GM23338 (cell line): Measurements from ENCODE around the gene MYO9A.

ENCODE experiments used
- CREB1 ChIP-seq: fragments of 250-450 bp; sonication (Bioruptor Pico); IDR thresholded peaks from 2 replicates; pipeline ENCODE4 v1.5.0; 2020; ENCODE audit warnings: low read depth, mild to moderate bottlenecking, moderate library complexity
- EZH2 ChIP-seq: fragments of 200-600 bp; sonication (generic); IDR thresholded peaks from one replicate; pipeline ENCODE4 v1.8.0; 2017; ENCODE audit warnings: antibody characterized with exemption, mild to moderate bottlenecking, low read depth; ENCODE audit not compliant: unreplicated experiment
- EZH2phosphoT487 ChIP-seq: fragments of 200-600 bp; sonication (generic); IDR thresholded peaks from one replicate; pipeline ENCODE4 v1.8.1; 2018; ENCODE audit warnings: antibody characterized with exemption; ENCODE audit not compliant: unreplicated experiment
- NANOG ChIP-seq: IDR thresholded peaks from 2 replicates; pipeline ENCODE4 v1.6.1; 2016; ENCODE audit warnings: antibody characterized with exemption, borderline replicate concordance
- POLR2AphosphoS5 ChIP-seq: IDR thresholded peaks from 2 replicates; pipeline ENCODE4 v1.6.1; 2016; ENCODE audit warnings: antibody characterized with exemption, low read depth
- ZNF114 ChIP-seq: fragments of 250-450 bp; sonication (Bioruptor Pico); IDR thresholded peaks from 2 replicates; pipeline ENCODE4 v1.5.0; 2020; ENCODE audit warnings: mild to moderate bottlenecking, moderate library complexity
- ZNF331 ChIP-seq: fragments of 250-450 bp; sonication (Bioruptor Pico); IDR thresholded peaks from 2 replicates; pipeline ENCODE4 v1.5.0; 2020; ENCODE audit warnings: low read depth, mild to moderate bottlenecking, moderate library complexity
- TF ChIP-seq, protein P1 (sequence below), 2 experiments: fragments of 200-600 bp in 1 of 2; sonication (generic) in 1 of 2; conservative IDR thresholded peaks; 2 replicates each; pipeline versions ENCODE4 v1.5.1 to v1.6.1; 2016 to 2017; ENCODE audit warnings: antibody characterized with exemption in 2 of 2, low read depth in 2 of 2, mild to moderate bottlenecking in 2 of 2, moderate library complexity in 1 of 2

DNA sequence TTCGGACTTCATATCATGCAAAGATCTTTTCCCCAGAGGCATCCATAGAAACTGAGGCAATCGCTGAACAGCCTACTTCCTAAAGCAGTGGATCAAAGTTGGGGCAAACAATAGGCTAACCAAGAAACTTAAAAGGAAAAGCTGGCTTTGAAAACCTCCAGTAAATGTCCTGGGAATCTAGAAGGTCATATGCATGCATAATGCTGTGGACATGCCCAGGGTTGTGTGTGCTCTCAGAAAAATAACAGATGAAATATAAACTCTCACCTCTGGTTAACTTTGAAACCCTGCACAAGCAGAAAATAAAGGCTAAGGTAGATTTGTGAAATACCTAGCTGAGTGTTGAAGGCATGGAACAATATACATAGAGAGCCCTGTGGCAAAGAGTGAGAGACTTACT is 96.3 kb downstream of the MYO9A start:
- no peak for TF ChIP-seq EZH2
- TF ChIP-seq, protein P1, sequence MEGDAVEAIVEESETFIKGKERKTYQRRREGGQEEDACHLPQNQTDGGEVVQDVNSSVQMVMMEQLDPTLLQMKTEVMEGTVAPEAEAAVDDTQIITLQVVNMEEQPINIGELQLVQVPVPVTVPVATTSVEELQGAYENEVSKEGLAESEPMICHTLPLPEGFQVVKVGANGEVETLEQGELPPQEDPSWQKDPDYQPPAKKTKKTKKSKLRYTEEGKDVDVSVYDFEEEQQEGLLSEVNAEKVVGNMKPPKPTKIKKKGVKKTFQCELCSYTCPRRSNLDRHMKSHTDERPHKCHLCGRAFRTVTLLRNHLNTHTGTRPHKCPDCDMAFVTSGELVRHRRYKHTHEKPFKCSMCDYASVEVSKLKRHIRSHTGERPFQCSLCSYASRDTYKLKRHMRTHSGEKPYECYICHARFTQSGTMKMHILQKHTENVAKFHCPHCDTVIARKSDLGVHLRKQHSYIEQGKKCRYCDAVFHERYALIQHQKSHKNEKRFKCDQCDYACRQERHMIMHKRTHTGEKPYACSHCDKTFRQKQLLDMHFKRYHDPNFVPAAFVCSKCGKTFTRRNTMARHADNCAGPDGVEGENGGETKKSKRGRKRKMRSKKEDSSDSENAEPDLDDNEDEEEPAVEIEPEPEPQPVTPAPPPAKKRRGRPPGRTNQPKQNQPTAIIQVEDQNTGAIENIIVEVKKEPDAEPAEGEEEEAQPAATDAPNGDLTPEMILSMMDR (conservative IDR thresholded peaks at IDR 0.05; ENCODE audit: low read depth in 2 of 2) = no peak
- TF ChIP-seq ZNF114 (CRISPR knock-in tag) = no peak
- no peak for TF ChIP-seq ZNF331 (CRISPR knock-in tag)
- no peak for TF ChIP-seq NANOG
- TF ChIP-seq POLR2AphosphoS5 = no peak
- no peak for TF ChIP-seq EZH2phosphoT487
- TF ChIP-seq CREB1 (CRISPR knock-in tag) = no peak
